SK-N-SH (cell line): ENCODE results near the gene RBP5. TPM values are rescaled to one million over a fixed set of nuclear protein-coding genes. Genes with fewer than 3 reads are reported as not detected.

Source experiments
- CTCF ChIA-PET: fragments of 300-600, 350-600 bp; formaldehyde crosslinking; extraction: SDS; loops from one replicate; lab custom pipeline; 2021; lab: Yijun Ruan, JAX
- POLR2A ChIA-PET: fragments of 350-600 bp; sonication (Branson Sonifier 250); formaldehyde crosslinking; extraction: SDS; loops from one replicate; lab custom pipeline; 2020; ENCODE audit warnings: antibody characterized with exemption, inconsistent platforms; lab: Yijun Ruan, JAX
- DNase-seq: peaks from one replicate; pipeline ENCODE4 v3.0.0; 2012
- H2AFZ ChIP-seq: fragments of 200-600 bp; sonication (generic); 2 replicates; pipeline ENCODE4 v1.8.1; 2016; ENCODE audit warnings: antibody characterized with exemption, mild to moderate bottlenecking, low read depth
- H3F3A ChIP-seq: fragments of 200-600 bp; sonication (generic); replicated peaks from 2 replicates; pipeline ENCODE3; 2016; ENCODE audit warnings: antibody characterized with exemption, mild to moderate bottlenecking; ENCODE audit not compliant: insufficient read depth
- H3K27ac ChIP-seq, 2 experiments: fragments of 200-500 bp in 1 of 2; fragments of 200-600 bp in 1 of 2; sonication (Bioruptor generic) in 1 of 2; sonication (generic), shearing (Covaris generic) in 1 of 2; 2 replicates each; pipeline versions ENCODE4 v1.5.1 to v1.6.1; 2014 to 2016; ENCODE audit warnings: low read depth in 2 of 2, inconsistent platforms in 1 of 2, low read length in 1 of 2, mild to moderate bottlenecking in 1 of 2, mixed read lengths in 1 of 2
- H3K27me3 ChIP-seq: fragments of 200-600 bp; sonication (generic), shearing (Covaris generic); 2 replicates; pipeline ENCODE4 v1.6.1; 2016; ENCODE audit warnings: mixed run types; ENCODE audit not compliant: insufficient read depth
- H3K36me3 ChIP-seq, 2 experiments: fragments of 200-500 bp in 1 of 2; fragments of 200-600 bp in 1 of 2; sonication (Bioruptor generic) in 1 of 2; sonication (generic) in 1 of 2; replicated peaks in 1 of 2; 2 replicates each; pipeline versions ENCODE3 to v1.5.1; 2014 to 2016; ENCODE audit warnings: low read length in 1 of 2, mild to moderate bottlenecking in 1 of 2; ENCODE audit not compliant: insufficient read depth in 2 of 2, control insufficient read depth in 1 of 2
- H3K4me1 ChIP-seq, 2 experiments: fragments of 200-500 bp in 1 of 2; fragments of 200-600 bp in 1 of 2; sonication (Bioruptor generic) in 1 of 2; sonication (generic), shearing (Covaris generic) in 1 of 2; 2 replicates each; pipeline versions ENCODE4 v1.5.1 to v1.6.1; 2014 to 2016; ENCODE audit warnings: low read depth in 1 of 2, low read length in 1 of 2, mixed run types in 1 of 2; ENCODE audit not compliant: insufficient read depth in 2 of 2, control insufficient read depth in 1 of 2
- H3K4me2 ChIP-seq: fragments of 200-600 bp; sonication (generic), shearing (Covaris generic); 2 replicates; pipeline ENCODE4 v1.6.1; 2017; ENCODE audit warnings: mixed run types
- H3K4me3 ChIP-seq, 2 experiments: fragments of 200-500 bp in 1 of 2; fragments of 200-600 bp in 1 of 2; sonication (Bioruptor generic) in 1 of 2; sonication (generic), shearing (Covaris generic) in 1 of 2; 2 replicates each; pipeline versions ENCODE4 v1.5.1 to v1.8.1; 2014 to 2016; ENCODE audit warnings: low read depth in 2 of 2, inconsistent platforms in 1 of 2, low read length in 1 of 2, mild to moderate bottlenecking in 1 of 2, mixed read lengths in 1 of 2, moderate library complexity in 1 of 2
- H3K79me2 ChIP-seq: fragments of 200-600 bp; sonication (generic); 2 replicates; pipeline ENCODE4 v1.8.1; 2017; ENCODE audit warnings: mild to moderate bottlenecking; ENCODE audit not compliant: insufficient read depth
- H3K9ac ChIP-seq: fragments of 200-600 bp; sonication (generic); 2 replicates; pipeline ENCODE4 v1.6.1; 2017; ENCODE audit warnings: mixed run types
- H3K9me2 ChIP-seq: fragments of 200-600 bp; sonication (generic); 2 replicates; pipeline ENCODE4 v1.6.1; 2017; ENCODE audit warnings: mixed run types
- H3K9me3 ChIP-seq: fragments of 200-600 bp; sonication (generic); 2 replicates; pipeline ENCODE4 v1.6.1; 2017; ENCODE audit warnings: mixed run types, mild to moderate bottlenecking, moderate library complexity
- H4K20me1 ChIP-seq: fragments of 200-600 bp; sonication (generic); 2 replicates; pipeline ENCODE4 v1.6.1; 2017; ENCODE audit warnings: mild to moderate bottlenecking, mixed run types; ENCODE audit not compliant: insufficient read depth
- EP300 ChIP-seq, 2 experiments: IDR thresholded peaks; 2 replicates each; pipeline versions ENCODE4 v1.4.0 to v1.6.1; 2012; ENCODE audit warnings: borderline replicate concordance in 1 of 2, low read depth in 1 of 2, low read length in 1 of 2
- EZH2phosphoT487 ChIP-seq: fragments of 200-600 bp; sonication (generic); IDR thresholded peaks from 2 replicates; pipeline ENCODE4 v1.6.1; 2017; ENCODE audit warnings: low read depth, mixed run types, mild to moderate bottlenecking, antibody characterized with exemption, moderate library complexity, borderline replicate concordance
- FOSL2 ChIP-seq: IDR thresholded peaks from 2 replicates; pipeline ENCODE4 v1.4.0; 2012; ENCODE audit warnings: low read depth, mild to moderate bottlenecking, moderate library complexity, borderline replicate concordance
- FOXM1 ChIP-seq: IDR thresholded peaks from 2 replicates; pipeline ENCODE4 v1.4.0; 2012; ENCODE audit warnings: low read depth, mild to moderate bottlenecking
- GABPA ChIP-seq: IDR thresholded peaks from 2 replicates; pipeline ENCODE4 v1.4.0; 2012; ENCODE audit warnings: low read depth, mild to moderate bottlenecking
- JUND ChIP-seq: IDR thresholded peaks from 2 replicates; pipeline ENCODE4 v1.4.0; 2012
- MXI1 ChIP-seq: IDR thresholded peaks from 2 replicates; pipeline ENCODE4 v1.6.1; 2012; ENCODE audit warnings: mild to moderate bottlenecking, low read depth, low read length, improper control_type of control experiment
- POLR2AphosphoS5 ChIP-seq: IDR thresholded peaks from 2 replicates; pipeline ENCODE4 v1.6.1; 2012; ENCODE audit warnings: low read depth, low read length
- SIN3A ChIP-seq: IDR thresholded peaks from 2 replicates; pipeline ENCODE4 v1.6.1; 2012; ENCODE audit warnings: low read depth, mild to moderate bottlenecking, low read length, moderate library complexity, borderline replicate concordance
- SMC3 ChIP-seq: IDR thresholded peaks from 2 replicates; pipeline ENCODE4 v1.6.1; 2012; ENCODE audit warnings: low read depth, low read length, improper control_type of control experiment
- TCF12 ChIP-seq: IDR thresholded peaks from 2 replicates; pipeline ENCODE4 v1.4.0; 2012
- YY1 ChIP-seq: IDR thresholded peaks from 2 replicates; pipeline ENCODE4 v1.4.0; 2012; ENCODE audit warnings: low read depth, mild to moderate bottlenecking
- WGBS: methylation state at CpG from one replicate; pipeline ENCODE4 v1.1.6; 2017; ENCODE audit warnings: low lambda C conversion rate; 5-methylcytosine and 5-hydroxymethylcytosine counted together
- polyA plus RNA-seq, 3 experiments: library from polyadenylated mRNA; depleted of rRNA; stranded (reverse); fragments of >200 nt; gene quantifications; 2 replicates each; pipeline ENCODE4 v1.2.3, GENCODE V29; 2012
- TF ChIP-seq, protein P1 (sequence below): IDR thresholded peaks from 2 replicates; pipeline ENCODE4; 2012
- TF ChIP-seq, protein P2 (sequence below): IDR thresholded peaks from 2 replicates; pipeline ENCODE4 v1.4.0; 2012; ENCODE audit warnings: low read depth
- TF ChIP-seq, protein P3 (sequence below): IDR thresholded peaks from 2 replicates; pipeline ENCODE4 v1.6.1; 2012; ENCODE audit warnings: mild to moderate bottlenecking, low read depth, low read length, moderate library complexity
- TF ChIP-seq, protein P4 (sequence below): fragments of 150-350 bp; IDR thresholded peaks from 2 replicates; pipeline ENCODE4 v1.6.1; 2016; ENCODE audit warnings: mild to moderate bottlenecking, low read depth, low read length
- TF ChIP-seq, protein P5 (sequence below): fragments of 200-600 bp; sonication (generic); IDR thresholded peaks from 2 replicates; pipeline ENCODE4 v1.6.1; 2017; ENCODE audit warnings: antibody characterized with exemption, mild to moderate bottlenecking, moderate library complexity

The RBP5 gene
- polyA plus RNA-seq, 1 of the 3 experiments (the other 2 are of a cell fraction): 0.12 TPM

DNA sequence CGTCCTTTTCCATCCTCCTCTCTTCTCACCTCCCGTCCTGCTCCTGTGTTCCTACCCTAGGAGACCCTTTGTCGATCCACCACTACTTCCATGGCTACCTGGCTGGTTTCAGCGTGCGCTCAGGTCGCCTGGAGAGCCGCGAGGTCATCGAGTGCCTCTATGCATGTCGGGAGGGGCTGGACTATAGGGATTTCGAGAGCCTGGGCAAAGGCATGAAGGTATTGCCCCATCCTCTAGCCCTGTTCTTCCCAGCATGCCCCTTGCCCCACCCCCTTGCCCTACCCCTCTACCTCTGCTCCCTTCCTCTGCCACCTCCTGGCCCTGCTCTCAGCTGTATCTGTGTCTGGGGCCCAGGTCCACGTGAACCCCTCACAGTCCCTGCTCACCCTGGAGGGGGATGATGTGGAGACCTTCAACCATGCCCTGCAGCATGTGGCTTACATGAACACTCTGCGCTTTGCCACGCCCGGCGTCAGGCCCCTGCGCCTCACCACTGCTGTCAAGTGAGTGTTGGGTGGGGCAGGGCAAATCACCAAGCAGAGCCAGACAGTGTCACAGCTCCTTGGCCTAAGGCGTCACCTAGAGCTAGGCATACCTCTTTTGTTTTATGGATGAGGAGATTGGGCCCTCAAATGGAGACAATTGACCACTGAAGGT lies 14.2 kb upstream of the RBP5 start:
- H3K27me3 ChIP-seq: no peaks in the 10 kb centered on the region
- H3K4me1 ChIP-seq: no peaks in the 10 kb centered on the region
- H2AFZ ChIP-seq: no peak overlapping the region
- ChIA-PET POLR2A (no interaction called here), CTCF (interaction anchor here (0.6 to 3.9 kb wide), 9 partner anchors 10 to 168 kb away, joined by 3 to 49 read pairs (median 3); partner anchors contain the start of gene PEX5)
- TF ChIP-seq JUND (no peak), GABPA (no peak), FOXM1 (no peak), POLR2AphosphoS5 (no peak), EZH2phosphoT487 (no peak), SIN3A (no peak), EP300 (IDR thresholded peaks at IDR 0.05; ENCODE audit: borderline replicate concordance in 1 of 2, low read depth in 1 of 2, low read length in 1 of 2) (no peak), TCF12 (no peak), FOSL2 (no peak), MXI1 (no peak), YY1 (no peak), SMC3 (no peak)
- TF ChIP-seq, protein P1, sequence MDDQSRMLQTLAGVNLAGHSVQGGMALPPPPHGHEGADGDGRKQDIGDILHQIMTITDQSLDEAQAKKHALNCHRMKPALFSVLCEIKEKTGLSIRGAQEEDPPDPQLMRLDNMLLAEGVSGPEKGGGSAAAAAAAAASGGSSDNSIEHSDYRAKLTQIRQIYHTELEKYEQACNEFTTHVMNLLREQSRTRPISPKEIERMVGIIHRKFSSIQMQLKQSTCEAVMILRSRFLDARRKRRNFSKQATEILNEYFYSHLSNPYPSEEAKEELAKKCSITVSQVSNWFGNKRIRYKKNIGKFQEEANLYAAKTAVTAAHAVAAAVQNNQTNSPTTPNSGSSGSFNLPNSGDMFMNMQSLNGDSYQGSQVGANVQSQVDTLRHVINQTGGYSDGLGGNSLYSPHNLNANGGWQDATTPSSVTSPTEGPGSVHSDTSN: no peak
- TF ChIP-seq, protein P2, sequence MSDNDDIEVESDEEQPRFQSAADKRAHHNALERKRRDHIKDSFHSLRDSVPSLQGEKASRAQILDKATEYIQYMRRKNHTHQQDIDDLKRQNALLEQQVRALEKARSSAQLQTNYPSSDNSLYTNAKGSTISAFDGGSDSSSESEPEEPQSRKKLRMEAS: no peak
- TF ChIP-seq, protein P3, sequence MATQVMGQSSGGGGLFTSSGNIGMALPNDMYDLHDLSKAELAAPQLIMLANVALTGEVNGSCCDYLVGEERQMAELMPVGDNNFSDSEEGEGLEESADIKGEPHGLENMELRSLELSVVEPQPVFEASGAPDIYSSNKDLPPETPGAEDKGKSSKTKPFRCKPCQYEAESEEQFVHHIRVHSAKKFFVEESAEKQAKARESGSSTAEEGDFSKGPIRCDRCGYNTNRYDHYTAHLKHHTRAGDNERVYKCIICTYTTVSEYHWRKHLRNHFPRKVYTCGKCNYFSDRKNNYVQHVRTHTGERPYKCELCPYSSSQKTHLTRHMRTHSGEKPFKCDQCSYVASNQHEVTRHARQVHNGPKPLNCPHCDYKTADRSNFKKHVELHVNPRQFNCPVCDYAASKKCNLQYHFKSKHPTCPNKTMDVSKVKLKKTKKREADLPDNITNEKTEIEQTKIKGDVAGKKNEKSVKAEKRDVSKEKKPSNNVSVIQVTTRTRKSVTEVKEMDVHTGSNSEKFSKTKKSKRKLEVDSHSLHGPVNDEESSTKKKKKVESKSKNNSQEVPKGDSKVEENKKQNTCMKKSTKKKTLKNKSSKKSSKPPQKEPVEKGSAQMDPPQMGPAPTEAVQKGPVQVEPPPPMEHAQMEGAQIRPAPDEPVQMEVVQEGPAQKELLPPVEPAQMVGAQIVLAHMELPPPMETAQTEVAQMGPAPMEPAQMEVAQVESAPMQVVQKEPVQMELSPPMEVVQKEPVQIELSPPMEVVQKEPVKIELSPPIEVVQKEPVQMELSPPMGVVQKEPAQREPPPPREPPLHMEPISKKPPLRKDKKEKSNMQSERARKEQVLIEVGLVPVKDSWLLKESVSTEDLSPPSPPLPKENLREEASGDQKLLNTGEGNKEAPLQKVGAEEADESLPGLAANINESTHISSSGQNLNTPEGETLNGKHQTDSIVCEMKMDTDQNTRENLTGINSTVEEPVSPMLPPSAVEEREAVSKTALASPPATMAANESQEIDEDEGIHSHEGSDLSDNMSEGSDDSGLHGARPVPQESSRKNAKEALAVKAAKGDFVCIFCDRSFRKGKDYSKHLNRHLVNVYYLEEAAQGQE: no peak
- TF ChIP-seq, protein P4, sequence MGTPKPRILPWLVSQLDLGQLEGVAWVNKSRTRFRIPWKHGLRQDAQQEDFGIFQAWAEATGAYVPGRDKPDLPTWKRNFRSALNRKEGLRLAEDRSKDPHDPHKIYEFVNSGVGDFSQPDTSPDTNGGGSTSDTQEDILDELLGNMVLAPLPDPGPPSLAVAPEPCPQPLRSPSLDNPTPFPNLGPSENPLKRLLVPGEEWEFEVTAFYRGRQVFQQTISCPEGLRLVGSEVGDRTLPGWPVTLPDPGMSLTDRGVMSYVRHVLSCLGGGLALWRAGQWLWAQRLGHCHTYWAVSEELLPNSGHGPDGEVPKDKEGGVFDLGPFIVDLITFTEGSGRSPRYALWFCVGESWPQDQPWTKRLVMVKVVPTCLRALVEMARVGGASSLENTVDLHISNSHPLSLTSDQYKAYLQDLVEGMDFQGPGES: no peak
- TF ChIP-seq, protein P5, sequence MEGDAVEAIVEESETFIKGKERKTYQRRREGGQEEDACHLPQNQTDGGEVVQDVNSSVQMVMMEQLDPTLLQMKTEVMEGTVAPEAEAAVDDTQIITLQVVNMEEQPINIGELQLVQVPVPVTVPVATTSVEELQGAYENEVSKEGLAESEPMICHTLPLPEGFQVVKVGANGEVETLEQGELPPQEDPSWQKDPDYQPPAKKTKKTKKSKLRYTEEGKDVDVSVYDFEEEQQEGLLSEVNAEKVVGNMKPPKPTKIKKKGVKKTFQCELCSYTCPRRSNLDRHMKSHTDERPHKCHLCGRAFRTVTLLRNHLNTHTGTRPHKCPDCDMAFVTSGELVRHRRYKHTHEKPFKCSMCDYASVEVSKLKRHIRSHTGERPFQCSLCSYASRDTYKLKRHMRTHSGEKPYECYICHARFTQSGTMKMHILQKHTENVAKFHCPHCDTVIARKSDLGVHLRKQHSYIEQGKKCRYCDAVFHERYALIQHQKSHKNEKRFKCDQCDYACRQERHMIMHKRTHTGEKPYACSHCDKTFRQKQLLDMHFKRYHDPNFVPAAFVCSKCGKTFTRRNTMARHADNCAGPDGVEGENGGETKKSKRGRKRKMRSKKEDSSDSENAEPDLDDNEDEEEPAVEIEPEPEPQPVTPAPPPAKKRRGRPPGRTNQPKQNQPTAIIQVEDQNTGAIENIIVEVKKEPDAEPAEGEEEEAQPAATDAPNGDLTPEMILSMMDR: no peak
- WGBS: 84% methylated on average over 17 of the region's 18 CpGs
- no peaks in the 10 kb centered on the region for H4K20me1 ChIP-seq
- H3K4me3 ChIP-seq: no peak overlapping the region
- H3K9me3 ChIP-seq: no peaks in the 10 kb centered on the region
- H3F3A ChIP-seq: no peaks in the 10 kb centered on the region
- H3K9me2 ChIP-seq: no peaks in the 10 kb centered on the region
- no peak overlapping the region for H3K27ac ChIP-seq
- H3K36me3 ChIP-seq: peaks cover 0 to 2% of the 10 kb centered on the region in 2 experiments
- H3K4me2 ChIP-seq: no peak overlapping the region
- DNase-seq: no peak
- H3K79me2 ChIP-seq: no peaks in the 10 kb centered on the region
- no peak overlapping the region for H3K9ac ChIP-seq
